Measurements from ENCODE around the gene APOB.

GRCh38 chr2:21038403-21039073 is 5.3 kb downstream of the APOB start:
- TF ChIP-seq EZH2 (IDR thresholded peaks at IDR 0.05; ENCODE audit: insufficient read depth, poor library complexity, severe bottlenecking) (no peak), EZH2phosphoT487 (IDR thresholded peaks at IDR 0.05; ENCODE audit: insufficient read depth, low read depth) (no peak)
